ENCODE measurements around the gene RHOC.

Gene RHOC

GRCh38 chr1:112699425-112700144 lies 7.3 kb downstream of the RHOC start:
- H3K36me3 ChIP-seq (ENCODE audit: control insufficient read depth, insufficient read depth, low read length, severe bottlenecking) = peaks cover 62% of the 10 kb centered on the region
- DNase-seq (ENCODE audit: low read depth) = no peak
- H3K4me1 ChIP-seq (ENCODE audit: control insufficient read depth, insufficient read depth, low read length) = peaks cover 42% of the 10 kb centered on the region
- H3K27me3 ChIP-seq (replicated peaks; ENCODE audit: control insufficient read depth, insufficient read depth, low read length) = no peaks in the 10 kb centered on the region
- H3K9ac ChIP-seq (ENCODE audit: low read length) = peak overlapping the region; percentile 5
- no peaks in the 10 kb centered on the region for H3K9me3 ChIP-seq (ENCODE audit: control insufficient read depth, low read length)
- H3K4me3 ChIP-seq (ENCODE audit: low read length) = no peak overlapping the region

- DNase-seq (ENCODE audit: low read depth) = no peak
- H3K27me3 ChIP-seq (replicated peaks; ENCODE audit: control insufficient read depth, insufficient read depth, low read length) = no peaks in the 10 kb centered on the region
- H3K9ac ChIP-seq (ENCODE audit: low read length) = no peak overlapping the region
- H3K36me3 ChIP-seq (ENCODE audit: control insufficient read depth, insufficient read depth, low read length, severe bottlenecking) = peaks cover 69% of the 10 kb centered on the region
- H3K4me1 ChIP-seq (ENCODE audit: control insufficient read depth, insufficient read depth, low read length) = peaks cover 32% of the 10 kb centered on the region
- no peak overlapping the region for H3K4me3 ChIP-seq (ENCODE audit: low read length)
- no peaks in the 10 kb centered on the region for H3K9me3 ChIP-seq (ENCODE audit: control insufficient read depth, low read length)
Observed at GRCh38 chr1:112698366-112699310, 8.3 kb downstream of the RHOC start.

GRCh38 chr1:112697781-112698201 lies 9.1 kb downstream of the RHOC start:
- Histone ChIP-seq H3K4me3 (ENCODE audit: low read length) (no peak overlapping the region), H3K4me1 (ENCODE audit: control insufficient read depth, insufficient read depth, low read length) (peaks cover 31% of the 10 kb centered on the region), H3K9ac (ENCODE audit: low read length) (no peak overlapping the region), H3K9me3 (ENCODE audit: control insufficient read depth, low read length) (no peaks in the 10 kb centered on the region), H3K36me3 (ENCODE audit: control insufficient read depth, insufficient read depth, low read length, severe bottlenecking) (peaks cover 65% of the 10 kb centered on the region), H3K27me3 (replicated peaks; ENCODE audit: control insufficient read depth, insufficient read depth, low read length) (no peaks in the 10 kb centered on the region)
- no peak for DNase-seq (ENCODE audit: low read depth)

GRCh38 chr1:112696578-112697314 lies 10.2 kb downstream of the RHOC start:
- no peak overlapping the region for H3K4me3 ChIP-seq (ENCODE audit: low read length)
- H3K27me3 ChIP-seq (replicated peaks; ENCODE audit: control insufficient read depth, insufficient read depth, low read length) = no peaks in the 10 kb centered on the region
- peaks cover 65% of the 10 kb centered on the region for H3K36me3 ChIP-seq (ENCODE audit: control insufficient read depth, insufficient read depth, low read length, severe bottlenecking)
- no peak overlapping the region for H3K9ac ChIP-seq (ENCODE audit: low read length)
- peaks cover 21% of the 10 kb centered on the region for H3K4me1 ChIP-seq (ENCODE audit: control insufficient read depth, insufficient read depth, low read length)
- no peaks in the 10 kb centered on the region for H3K9me3 ChIP-seq (ENCODE audit: control insufficient read depth, low read length)
- DNase-seq (ENCODE audit: low read depth) = no peak

- Histone ChIP-seq H3K4me1 (ENCODE audit: control insufficient read depth, insufficient read depth, low read length) (peaks cover 9% of the 10 kb centered on the region), H3K9me3 (ENCODE audit: control insufficient read depth, low read length) (no peaks in the 10 kb centered on the region), H3K9ac (ENCODE audit: low read length) (no peak overlapping the region), H3K27me3 (replicated peaks; ENCODE audit: control insufficient read depth, insufficient read depth, low read length) (no peaks in the 10 kb centered on the region), H3K36me3 (ENCODE audit: control insufficient read depth, insufficient read depth, low read length, severe bottlenecking) (peaks cover 61% of the 10 kb centered on the region), H3K4me3 (ENCODE audit: low read length) (no peak overlapping the region)
- no peak for DNase-seq (ENCODE audit: low read depth)
Observed at GRCh38 chr1:112695276-112695675, 11.7 kb downstream of the RHOC start.

- DNase-seq (ENCODE audit: low read depth) = no peak
- Histone ChIP-seq H3K36me3 (ENCODE audit: control insufficient read depth, insufficient read depth, low read length, severe bottlenecking) (peaks cover 59% of the 10 kb centered on the region), H3K4me1 (ENCODE audit: control insufficient read depth, insufficient read depth, low read length) (peaks cover 3% of the 10 kb centered on the region), H3K27me3 (replicated peaks; ENCODE audit: control insufficient read depth, insufficient read depth, low read length) (no peaks in the 10 kb centered on the region), H3K9ac (ENCODE audit: low read length) (no peak overlapping the region), H3K9me3 (ENCODE audit: control insufficient read depth, low read length) (no peaks in the 10 kb centered on the region), H3K4me3 (ENCODE audit: low read length) (no peak overlapping the region)
Observed at GRCh38 chr1:112694363-112694929, 12.5 kb downstream of the RHOC start.

GRCh38 chr1:112693821-112694220 lies 13.1 kb downstream of the RHOC start:
- peaks cover 3% of the 10 kb centered on the region for H3K4me1 ChIP-seq (ENCODE audit: control insufficient read depth, insufficient read depth, low read length)
- H3K27me3 ChIP-seq (replicated peaks; ENCODE audit: control insufficient read depth, insufficient read depth, low read length) = no peaks in the 10 kb centered on the region
- peaks cover 57% of the 10 kb centered on the region for H3K36me3 ChIP-seq (ENCODE audit: control insufficient read depth, insufficient read depth, low read length, severe bottlenecking)
- no peaks in the 10 kb centered on the region for H3K9me3 ChIP-seq (ENCODE audit: control insufficient read depth, low read length)
- H3K9ac ChIP-seq (ENCODE audit: low read length) = no peak overlapping the region
- no peak overlapping the region for H3K4me3 ChIP-seq (ENCODE audit: low read length)
- no peak for DNase-seq (ENCODE audit: low read depth)

GRCh38 chr1:112692681-112693080 lies 14.2 kb downstream of the RHOC start:
- Histone ChIP-seq H3K27me3 (replicated peaks; ENCODE audit: control insufficient read depth, insufficient read depth, low read length) (no peaks in the 10 kb centered on the region), H3K4me3 (ENCODE audit: low read length) (no peak overlapping the region), H3K9me3 (ENCODE audit: control insufficient read depth, low read length) (no peaks in the 10 kb centered on the region), H3K4me1 (ENCODE audit: control insufficient read depth, insufficient read depth, low read length) (peaks cover 3% of the 10 kb centered on the region), H3K36me3 (ENCODE audit: control insufficient read depth, insufficient read depth, low read length, severe bottlenecking) (peaks cover 50% of the 10 kb centered on the region), H3K9ac (ENCODE audit: low read length) (no peak overlapping the region)
- no peak for DNase-seq (ENCODE audit: low read depth)

GRCh38 chr1:112689842-112690237 lies 17.1 kb downstream of the RHOC start:
- H3K4me1 ChIP-seq (ENCODE audit: control insufficient read depth, insufficient read depth, low read length) = peaks cover 3% of the 10 kb centered on the region
- H3K9me3 ChIP-seq (ENCODE audit: control insufficient read depth, low read length) = no peaks in the 10 kb centered on the region
- peaks cover 34% of the 10 kb centered on the region for H3K36me3 ChIP-seq (ENCODE audit: control insufficient read depth, insufficient read depth, low read length, severe bottlenecking)
- H3K4me3 ChIP-seq (ENCODE audit: low read length) = no peak overlapping the region
- H3K27me3 ChIP-seq (replicated peaks; ENCODE audit: control insufficient read depth, insufficient read depth, low read length) = no peaks in the 10 kb centered on the region
- H3K9ac ChIP-seq (ENCODE audit: low read length) = no peak overlapping the region
- DNase-seq (ENCODE audit: low read depth) = no peak

GRCh38 chr1:112689196-112689841 lies 17.6 kb downstream of the RHOC start:
- H3K9me3 ChIP-seq (ENCODE audit: control insufficient read depth, low read length) = no peaks in the 10 kb centered on the region
- H3K36me3 ChIP-seq (ENCODE audit: control insufficient read depth, insufficient read depth, low read length, severe bottlenecking) = peaks cover 29% of the 10 kb centered on the region
- no peak overlapping the region for H3K4me3 ChIP-seq (ENCODE audit: low read length)
- no peak for DNase-seq (ENCODE audit: low read depth)
- peaks cover 3% of the 10 kb centered on the region for H3K4me1 ChIP-seq (ENCODE audit: control insufficient read depth, insufficient read depth, low read length)
- H3K27me3 ChIP-seq (replicated peaks; ENCODE audit: control insufficient read depth, insufficient read depth, low read length) = no peaks in the 10 kb centered on the region
- no peak overlapping the region for H3K9ac ChIP-seq (ENCODE audit: low read length)

Measured in adipocyte (in vitro differentiated cells).